ENCODE measurements around the gene AQP2.

The AQP2 gene

GRCh38 chr12:49953961-49954846 is 3.7 kb downstream of the AQP2 start:
- TF ChIP-seq ZFX (IDR thresholded peaks at IDR 0.05; ENCODE audit: borderline replicate concordance) (no peak), CTCF (IDR thresholded peaks at IDR 0.05) (no peak)

GRCh38 chr12:49954863-49955830 is 4.6 kb downstream of the AQP2 start:
- H3K27ac ChIP-seq = no peak overlapping the region
- no peak for TF ChIP-seq ZFX (IDR thresholded peaks at IDR 0.05; ENCODE audit: borderline replicate concordance)
- no peak for TF ChIP-seq CTCF (IDR thresholded peaks at IDR 0.05)

More at GRCh38 chr12:49953961-49954846, 3.7 kb downstream of the AQP2 start:
- H3K27ac ChIP-seq = no peak overlapping the region

GRCh38 chr12:49955899-49956662 is 5.5 kb downstream of the AQP2 start:
- no peak overlapping the region for H3K27ac ChIP-seq
- TF ChIP-seq ZFX (IDR thresholded peaks at IDR 0.05; ENCODE audit: borderline replicate concordance) (no peak), CTCF (IDR thresholded peaks at IDR 0.05) (no peak)

- no peak overlapping the region for H3K27ac ChIP-seq
- no peak for TF ChIP-seq CTCF (IDR thresholded peaks at IDR 0.05)
- no peak for TF ChIP-seq ZFX (IDR thresholded peaks at IDR 0.05; ENCODE audit: borderline replicate concordance)
These were observed 6.4 kb downstream of the AQP2 start for GRCh38 chr12:49956663-49957569.

GRCh38 chr12:49957570-49957967 is 7.0 kb downstream of the AQP2 start:
- H3K27ac ChIP-seq = no peak overlapping the region
- no peak for TF ChIP-seq CTCF (IDR thresholded peaks at IDR 0.05)
